ENCODE measurements around the gene SH3D21.

The SH3D21 gene

DNA sequence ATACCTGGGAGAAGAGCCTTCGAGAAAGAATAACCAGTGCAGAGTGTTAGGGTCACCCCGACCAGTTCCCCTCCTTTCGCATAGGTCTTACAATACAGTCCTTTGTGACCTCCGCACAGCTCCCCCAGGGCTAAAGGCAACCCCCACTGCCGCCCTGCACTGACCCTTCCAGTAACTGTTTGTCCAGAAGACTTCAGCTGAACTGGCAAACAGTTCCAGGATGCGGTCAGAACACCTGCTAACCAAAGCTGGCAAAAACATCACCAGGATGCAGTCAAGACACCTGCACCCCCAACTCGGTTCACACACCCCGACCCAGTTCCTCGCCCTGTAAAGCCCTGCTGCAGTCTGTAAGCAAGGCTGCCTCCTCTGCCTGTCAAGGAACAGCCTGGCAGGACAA is 23.6 kb downstream of the SH3D21 start:
- no peak for DNase-seq (ENCODE audit: low read depth in 2 of 2)

DNA sequence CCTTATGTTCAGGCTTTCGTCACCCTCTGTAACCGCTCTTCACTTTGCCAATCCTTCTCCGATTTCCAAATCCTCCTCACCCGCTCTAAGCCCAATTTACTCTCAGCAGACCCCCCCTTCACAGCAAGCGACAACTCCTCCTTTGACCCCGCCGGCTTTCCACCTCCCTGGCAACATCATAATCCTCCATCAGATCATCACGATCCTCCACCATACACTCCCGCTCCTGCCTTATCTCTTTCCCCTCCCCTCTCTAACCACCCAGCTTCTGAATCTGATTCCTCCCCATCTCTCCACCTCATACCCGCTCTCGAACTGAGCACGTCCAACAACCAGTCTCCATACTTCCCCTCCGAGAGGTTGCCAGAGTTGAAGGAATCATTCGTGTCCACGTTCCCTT is 24.8 kb downstream of the SH3D21 start:
- DNase-seq (ENCODE audit: low read depth in 2 of 2): no peak

DNA sequence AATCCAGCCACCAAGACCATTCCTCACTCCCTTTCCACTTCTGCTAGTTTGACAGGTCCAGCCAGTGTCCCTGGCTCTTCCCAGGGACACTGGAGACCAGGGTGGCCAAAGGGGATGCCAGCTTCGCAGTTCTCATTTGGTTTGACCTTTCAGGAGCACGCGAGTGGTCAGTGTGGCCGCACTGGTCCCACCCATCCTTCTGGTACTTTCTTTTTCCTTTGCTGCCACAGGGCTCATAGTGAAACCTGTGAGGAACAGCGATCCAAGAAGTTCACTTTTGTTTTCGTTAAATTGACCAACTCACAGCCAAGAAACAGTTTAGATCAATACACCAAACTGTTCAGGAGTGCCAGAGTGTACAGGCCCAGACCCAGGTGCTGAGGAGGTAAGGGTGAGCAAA is 31.7 kb downstream of the SH3D21 start:
- no peak for DNase-seq (ENCODE audit: low read depth in 2 of 2)

- DNase-seq (ENCODE audit: low read depth in 2 of 2): no peak
These were observed 33.0 kb downstream of the SH3D21 start for GRCh38 chr1:36339215-36339614.

DNA sequence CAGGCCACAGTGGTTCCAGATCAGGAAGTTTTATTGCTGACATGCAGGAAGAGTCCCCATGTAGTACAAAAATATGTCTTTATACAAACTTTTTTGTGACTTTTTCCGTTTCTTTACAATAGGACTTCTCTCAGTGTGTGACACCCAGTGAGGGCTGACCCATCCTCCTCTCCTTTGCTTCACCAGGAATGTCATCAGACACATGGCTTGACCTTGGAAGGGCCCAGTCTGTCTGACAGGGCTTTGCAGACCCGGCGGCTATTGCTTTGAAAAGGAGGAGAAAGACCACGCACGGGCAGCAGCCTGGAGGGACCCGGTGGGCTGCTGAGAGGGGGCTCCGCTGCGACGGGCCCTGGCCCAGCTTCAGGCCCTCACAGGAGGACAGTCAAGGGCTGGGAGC is 33.4 kb downstream of the SH3D21 start:
- DNase-seq (ENCODE audit: low read depth in 2 of 2): no peak

DNA sequence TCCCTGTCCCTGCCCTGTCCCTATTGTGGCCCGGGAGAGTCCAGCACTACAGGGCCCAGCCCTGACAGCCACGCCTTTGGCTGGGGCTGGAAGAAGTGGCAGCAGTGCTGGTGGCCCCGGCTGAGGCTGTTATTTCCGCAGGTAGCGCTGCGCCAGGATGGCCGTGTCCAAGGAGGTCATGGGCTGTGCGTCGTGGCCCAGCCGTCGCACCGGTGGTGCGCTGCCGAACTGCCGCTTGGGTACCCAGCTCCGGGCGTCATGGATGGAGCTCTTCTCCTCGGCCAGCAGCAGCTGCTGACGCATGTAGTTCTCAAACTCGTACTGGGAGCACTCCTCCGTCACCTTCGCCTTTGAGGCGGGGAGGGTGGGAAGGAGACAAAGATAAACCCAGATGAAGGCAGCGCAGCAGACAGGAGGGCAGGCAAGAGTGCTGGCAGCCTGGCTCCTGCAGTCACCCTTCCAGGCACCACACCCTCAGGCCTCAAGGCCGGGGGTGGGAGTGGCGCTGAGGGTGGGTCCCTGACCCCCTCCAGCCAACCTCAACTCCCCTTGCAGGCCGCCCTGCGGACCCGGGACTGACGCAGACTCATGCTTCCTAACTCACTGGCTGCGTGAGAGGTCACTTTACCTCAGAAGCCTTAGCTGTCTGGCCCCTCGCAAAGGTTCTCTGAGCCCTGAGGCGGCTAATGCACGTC is 35.6 kb downstream of the SH3D21 start:
- no peak for DNase-seq (ENCODE audit: low read depth in 2 of 2)

- DNase-seq (ENCODE audit: low read depth in 2 of 2): no peak
These were observed 36.4 kb downstream of the SH3D21 start for GRCh38 chr1:36342426-36343185.

GRCh38 chr1:36343651-36344394 is 37.7 kb downstream of the SH3D21 start:
- no peak for DNase-seq (ENCODE audit: low read depth in 2 of 2)

GRCh38 chr1:36344395-36344680 is 38.2 kb downstream of the SH3D21 start:
- DNase-seq (ENCODE audit: low read depth in 2 of 2): no peak

DNA sequence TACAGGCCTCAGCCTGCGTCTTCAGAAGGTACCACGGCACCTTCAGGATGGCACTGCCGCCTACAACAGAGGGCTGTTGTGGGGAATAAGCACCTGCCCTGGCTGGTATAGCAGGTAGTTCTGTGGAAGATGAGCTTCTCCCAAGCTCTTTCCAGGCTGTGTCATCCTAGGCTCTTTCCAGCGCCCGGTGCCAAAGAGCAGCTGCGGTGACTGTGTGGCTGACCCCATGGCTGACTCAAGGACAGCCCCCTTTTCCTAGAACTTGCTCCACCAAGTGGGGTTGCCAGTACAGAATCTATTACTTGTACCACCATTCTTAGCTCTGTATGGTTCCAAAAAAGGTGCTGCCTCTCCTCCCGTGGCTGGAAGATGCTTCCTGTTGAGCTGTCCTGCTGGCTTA is 39.2 kb downstream of the SH3D21 start:
- no peak for DNase-seq (ENCODE audit: low read depth in 2 of 2)

- no peak for DNase-seq (ENCODE audit: low read depth in 2 of 2)
These were observed 40.7 kb downstream of the SH3D21 start for GRCh38 chr1:36346741-36347370.

DNA sequence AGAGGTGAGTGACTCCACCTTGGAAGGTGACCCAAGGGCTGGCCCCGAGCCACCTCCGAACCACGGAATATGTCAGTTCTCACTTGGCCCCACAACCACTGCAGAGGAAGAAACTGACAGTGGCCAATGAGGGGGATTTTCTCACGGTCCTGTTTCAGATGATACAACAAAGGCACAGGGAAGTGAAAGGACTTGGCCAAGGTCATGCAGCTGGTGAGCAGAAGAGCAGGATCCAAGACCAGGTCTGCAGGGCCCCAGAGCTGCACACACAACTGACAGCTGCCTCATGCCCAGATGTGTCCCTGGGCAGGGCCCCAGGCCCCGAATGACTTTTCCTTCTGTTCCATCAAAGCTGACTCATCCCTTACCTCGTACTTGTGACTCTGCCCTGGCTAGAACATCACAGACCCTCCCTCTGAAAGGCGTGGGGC is 43.1 kb downstream of the SH3D21 start:
- no peak for DNase-seq (ENCODE audit: low read depth in 2 of 2)

DNA sequence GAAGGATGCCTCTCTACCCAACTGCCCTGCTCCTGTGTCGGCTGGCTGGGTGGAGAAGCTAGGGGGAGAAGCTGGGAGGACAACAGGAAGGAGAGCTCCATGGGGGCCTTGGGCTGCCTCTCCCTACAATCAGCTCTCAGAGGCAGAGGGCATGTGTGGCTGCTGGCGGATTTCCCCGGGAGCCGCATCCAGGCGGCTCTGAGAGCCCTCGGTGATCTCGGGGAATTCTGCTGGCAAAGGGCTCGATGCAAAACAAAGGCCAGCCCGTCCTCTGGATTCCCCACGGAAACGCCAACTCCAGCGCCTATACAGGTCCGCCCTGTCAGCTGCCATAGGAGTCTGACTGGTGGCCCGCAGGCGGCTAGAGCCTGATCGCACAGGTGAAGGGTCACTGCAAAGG is 43.7 kb downstream of the SH3D21 start:
- no peak for DNase-seq (ENCODE audit: low read depth in 2 of 2)

DNA sequence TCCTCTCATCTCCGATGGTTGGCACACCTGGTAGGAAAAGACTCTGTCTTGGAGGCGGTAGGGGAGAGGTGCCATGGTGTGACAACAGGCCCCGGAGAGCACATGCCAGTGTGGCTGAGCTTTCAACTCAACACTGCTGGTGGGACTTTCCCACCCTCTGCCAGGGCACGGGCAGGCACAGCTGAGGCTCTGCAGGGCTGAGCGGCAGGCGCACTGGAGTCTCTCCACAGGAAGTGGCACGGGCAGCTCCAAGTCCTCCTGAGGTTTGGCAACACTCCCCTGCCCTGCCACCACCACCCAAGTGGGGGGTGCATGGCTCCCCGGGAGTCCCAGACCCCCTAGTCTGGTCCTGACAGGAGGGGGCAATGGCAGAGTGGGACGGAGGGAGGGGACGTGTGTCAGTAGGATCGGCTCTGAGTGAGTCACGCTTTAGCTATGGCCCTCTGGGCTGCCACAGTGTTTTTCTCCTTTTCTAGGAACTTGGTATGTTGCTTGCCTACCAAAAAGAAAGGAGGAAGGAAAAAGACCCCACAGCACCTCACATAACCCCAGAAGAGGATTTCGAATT is 44.6 kb downstream of the SH3D21 start:
- peak; percentile 60 to 61 for DNase-seq (ENCODE audit: low read depth in 2 of 2)

- peak; percentile 52 to 55 for DNase-seq (ENCODE audit: low read depth in 2 of 2)
These were observed 45.2 kb downstream of the SH3D21 start for GRCh38 chr1:36351227-36351977.

- DNase-seq (ENCODE audit: low read depth in 2 of 2): no peak
These were observed 46.1 kb downstream of the SH3D21 start for GRCh38 chr1:36352125-36352909.

GRCh38 chr1:36352910-36353878 is 47.0 kb downstream of the SH3D21 start:
- DNase-seq (ENCODE audit: low read depth in 2 of 2): no peak

- no peak for DNase-seq (ENCODE audit: low read depth in 2 of 2)
These were observed 48.3 kb downstream of the SH3D21 start for GRCh38 chr1:36354486-36354885.

DNA sequence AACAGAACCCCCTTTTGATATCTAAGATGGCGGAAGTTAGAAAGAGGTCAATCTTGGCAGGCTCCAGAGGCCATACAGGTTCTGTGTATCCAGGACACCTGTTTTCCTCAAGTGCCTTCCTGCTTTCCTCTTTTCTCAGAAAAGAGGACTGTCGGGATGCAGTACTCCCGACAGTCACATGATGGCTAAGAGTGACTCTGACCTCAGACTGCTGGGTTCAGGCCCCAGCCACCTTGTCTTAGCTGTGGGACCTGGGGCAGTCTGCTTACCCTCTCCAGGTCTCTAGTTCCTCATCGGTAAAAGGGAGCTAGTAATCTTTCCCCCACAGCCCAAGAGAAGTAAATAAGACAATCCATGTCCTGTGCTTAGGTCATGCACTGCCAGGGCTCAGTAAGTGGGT is 49.6 kb downstream of the SH3D21 start:
- DNase-seq (ENCODE audit: low read depth in 2 of 2): no peak
